HG03432 (cell line): Measurements from ENCODE around the gene SLC30A7.
A peak's percentile ranks its signal among the peaks of the same experiment; 100 is the strongest.
"Not testable (repeated sequence)": the region's sequence is repeated elsewhere in the genome, so short reads cannot be mapped to it uniquely, and the experiment has no call there.

Source experiments
- ATAC-seq: cut with Tn5 transposase; IDR thresholded peaks from one replicate; pipeline ENCODE4 v1.9.1; 2021; ENCODE audit warnings: mild to moderate bottlenecking, moderate library complexity; ENCODE audit not compliant: unreplicated experiment

The SLC30A7 gene

GRCh38 chr1:100933555-100933954 lies 37.7 kb downstream of the SLC30A7 start:
- ATAC-seq, result not testable (repeated sequence)

DNA sequence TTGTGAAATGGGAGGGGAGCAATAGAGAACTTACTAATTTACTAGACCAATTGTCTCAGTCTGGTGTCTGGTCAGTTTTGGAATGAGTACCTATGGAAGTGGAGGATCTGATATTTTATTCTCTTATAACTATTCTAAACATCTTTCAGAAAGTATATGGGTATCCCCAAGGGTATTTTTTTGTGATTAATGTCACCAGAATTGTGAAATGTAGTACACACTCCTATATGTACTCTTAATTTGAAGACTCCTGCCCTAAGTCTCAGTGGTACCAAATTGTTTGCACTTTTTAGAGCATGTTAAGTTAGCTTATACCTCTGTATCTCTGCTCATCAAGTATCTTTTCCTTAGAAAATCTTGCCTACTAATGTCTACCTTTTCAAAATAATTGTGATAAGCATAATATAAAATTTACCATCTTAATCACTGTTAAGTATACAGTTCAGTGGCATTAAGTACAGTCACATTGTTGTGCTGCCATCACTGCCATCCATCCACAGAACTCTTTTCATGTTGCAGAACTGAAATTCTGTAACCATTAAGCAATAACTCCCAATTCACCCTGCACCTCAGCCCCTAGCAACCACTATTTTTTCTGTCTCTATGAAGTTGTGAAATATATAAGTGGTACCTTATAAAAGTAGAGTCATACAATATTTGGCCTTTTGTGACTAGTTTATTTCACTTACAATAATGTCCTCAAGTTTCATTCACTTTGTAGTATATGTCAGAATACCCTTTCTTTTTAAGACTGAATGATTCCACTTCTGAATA lies 40.5 kb downstream of the SLC30A7 start:
- no peak for ATAC-seq

DNA sequence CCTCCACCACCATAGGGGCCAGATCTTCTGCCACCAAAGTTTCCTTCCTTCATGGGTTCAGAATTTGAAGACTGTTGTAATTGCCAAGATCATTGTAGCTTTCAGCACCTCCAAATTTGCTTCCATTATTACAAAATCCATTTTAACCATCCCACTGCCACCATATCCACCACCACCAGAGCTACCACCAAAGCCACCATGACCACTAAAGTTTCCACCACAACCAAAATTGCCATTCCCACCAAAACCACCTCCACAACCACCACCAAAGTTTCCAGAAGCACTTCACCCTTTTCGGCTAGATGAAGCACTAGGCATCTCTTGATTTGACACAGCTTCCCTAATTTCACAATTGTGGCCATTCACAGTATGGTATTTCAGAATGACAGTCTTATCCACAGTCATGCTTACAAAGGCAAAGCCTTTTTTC lies 45.2 kb downstream of the SLC30A7 start:
- no peak for ATAC-seq

DNA sequence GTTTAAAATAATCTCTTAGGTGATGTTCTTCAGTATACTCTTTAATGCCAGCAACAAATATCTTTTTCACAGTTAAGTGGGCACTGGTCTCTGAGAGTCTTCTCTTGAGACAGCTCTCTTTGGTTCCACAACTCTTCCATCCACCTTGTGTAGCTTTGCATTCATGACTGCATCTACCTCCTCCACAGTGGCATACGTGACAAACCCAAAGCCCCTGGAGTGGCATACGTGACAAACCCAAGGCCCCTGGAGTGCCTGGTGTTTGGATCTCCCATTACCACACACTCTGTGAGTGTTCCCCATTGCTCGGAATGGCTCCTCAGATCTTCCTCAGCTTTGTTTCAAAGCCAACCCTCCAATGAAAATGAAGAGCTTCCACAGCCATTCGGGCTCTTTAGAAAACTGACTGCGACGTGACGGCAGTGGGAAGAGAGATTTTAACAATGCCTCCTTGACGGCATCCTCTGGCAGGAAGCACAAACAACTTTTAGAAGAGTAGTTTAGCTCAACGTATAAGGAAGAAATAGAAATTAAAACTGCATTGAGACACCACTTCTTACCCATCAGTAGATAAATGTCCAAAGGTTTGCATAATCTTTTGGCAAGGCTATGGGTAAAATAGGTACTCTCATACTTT lies 45.8 kb downstream of the SLC30A7 start:
- ATAC-seq, result no peak

DNA sequence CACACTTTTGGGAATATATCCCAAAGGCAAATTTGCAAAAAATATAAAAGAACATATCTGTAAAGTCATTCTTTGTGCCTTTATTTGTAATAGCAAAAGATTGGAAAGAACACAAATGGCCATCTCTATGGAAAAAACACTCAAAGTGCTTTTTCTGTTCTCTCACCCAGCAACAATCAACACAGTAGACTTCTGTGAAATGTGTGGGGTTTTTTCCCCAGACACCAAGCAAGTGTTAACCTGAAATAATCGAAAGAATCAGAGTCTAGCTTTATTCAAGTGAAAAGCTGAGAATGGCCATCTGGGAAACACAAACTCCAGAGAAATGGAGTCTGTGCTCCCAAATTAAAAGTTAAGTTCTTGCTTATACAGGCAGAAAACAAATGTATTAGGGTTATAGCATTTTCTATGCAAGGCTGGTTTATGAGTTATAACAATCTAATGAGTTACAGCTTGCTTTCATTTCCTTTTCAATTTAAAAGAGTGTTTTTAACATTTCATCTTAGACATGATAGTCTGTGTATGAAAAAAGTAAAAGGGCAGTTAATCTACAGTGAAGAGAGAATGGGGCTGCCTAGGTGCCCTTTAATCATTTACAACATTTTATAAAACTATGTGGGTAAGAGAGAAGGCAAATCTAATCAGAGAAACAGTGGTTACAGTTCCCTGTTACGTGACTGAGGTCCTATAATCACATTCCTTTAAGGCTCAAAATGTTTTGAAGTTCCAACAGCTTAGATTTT lies 46.6 kb downstream of the SLC30A7 start:
- ATAC-seq, result no peak

DNA sequence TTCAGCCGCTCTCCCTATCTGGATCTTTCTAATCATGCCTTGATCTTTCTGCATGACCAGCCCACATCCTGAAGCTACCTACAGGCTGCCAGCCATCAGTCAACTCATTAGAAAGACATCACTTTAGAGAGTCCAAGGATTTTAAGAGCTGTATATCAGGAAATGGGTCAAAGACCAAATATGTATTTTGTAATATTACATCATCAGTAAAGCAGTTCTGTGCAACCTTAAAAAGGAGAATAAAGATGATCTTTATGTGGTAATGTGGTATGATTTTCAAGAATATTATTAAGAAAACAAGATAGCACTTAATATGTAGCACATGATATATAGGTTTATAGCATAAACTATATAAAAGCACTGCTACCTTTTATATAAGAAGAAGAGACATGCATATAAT lies 47.6 kb downstream of the SLC30A7 start:
- ATAC-seq, result no peak

DNA sequence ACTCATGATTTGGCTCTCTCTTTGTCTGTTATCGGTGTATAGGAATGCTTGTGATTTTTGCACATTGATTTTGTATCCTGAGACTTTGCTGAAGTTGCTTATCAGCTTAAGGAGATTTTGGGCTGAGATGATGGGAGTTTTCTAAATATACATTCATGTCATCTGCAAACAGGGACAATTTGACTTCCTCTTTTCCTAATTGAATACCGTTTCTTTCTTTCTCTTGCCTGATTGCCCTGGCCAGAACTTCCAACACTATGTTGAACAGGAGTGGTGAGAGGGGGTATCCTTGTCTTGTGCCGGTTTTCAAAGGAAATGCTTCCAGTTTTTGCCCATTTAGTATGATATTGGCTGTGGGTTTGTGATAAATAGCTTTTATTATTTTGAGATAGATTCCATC lies 50.2 kb downstream of the SLC30A7 start:
- not testable (repeated sequence) for ATAC-seq

DNA sequence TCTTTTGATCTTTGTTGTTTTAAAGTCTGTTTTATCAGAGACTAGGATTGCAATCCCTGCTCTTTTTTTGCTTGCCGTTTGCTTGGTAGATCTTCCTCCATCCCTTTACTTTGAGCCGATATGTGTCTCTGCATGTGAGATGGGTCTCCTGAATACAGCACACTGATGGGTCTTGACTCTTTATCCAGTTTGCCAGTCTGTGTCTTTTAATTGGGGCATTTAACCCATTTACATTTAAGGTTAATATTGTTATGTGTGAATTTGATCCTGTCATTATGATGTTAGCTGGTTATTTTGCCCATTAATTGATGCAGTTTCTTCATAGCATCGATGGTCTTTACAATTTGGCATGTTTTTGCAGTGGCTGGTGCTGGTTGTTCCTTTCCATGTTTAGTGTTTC lies 51.9 kb downstream of the SLC30A7 start:
- ATAC-seq, result not testable (repeated sequence)

GRCh38 chr1:100948721-100949405 lies 53.0 kb downstream of the SLC30A7 start:
- ATAC-seq, result not testable (repeated sequence)

DNA sequence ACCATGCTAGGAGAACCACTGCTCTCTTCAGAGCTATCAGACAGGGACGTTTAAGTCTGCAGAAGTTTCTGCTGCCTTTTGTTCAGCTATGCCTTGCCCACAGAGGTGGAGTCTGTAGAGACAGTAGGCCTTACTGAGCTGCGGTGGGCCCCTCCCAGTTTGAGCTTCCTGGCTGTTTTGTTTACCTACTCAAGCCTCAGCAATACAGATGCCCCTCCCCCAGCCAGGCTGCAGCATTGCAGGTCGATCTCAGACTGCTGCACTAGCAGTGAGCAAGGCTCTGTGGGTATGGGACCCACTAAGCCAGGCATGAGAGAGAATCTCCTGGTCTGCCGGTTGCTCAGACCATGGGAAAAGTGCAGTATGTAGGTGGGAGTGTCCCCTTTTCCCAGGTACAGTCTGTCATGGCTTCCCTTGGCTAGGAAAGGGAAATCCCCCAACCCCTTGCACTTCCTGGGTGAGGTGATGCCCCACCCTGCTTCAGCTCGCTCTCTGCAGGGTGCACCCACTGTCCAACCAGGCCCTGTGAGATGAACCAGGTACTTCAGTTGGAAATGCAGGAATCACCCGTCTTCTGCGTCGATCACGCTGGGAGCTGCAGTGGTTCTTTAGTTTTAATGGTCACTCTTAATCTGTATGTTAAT lies 53.7 kb downstream of the SLC30A7 start:
- peak; percentile 82 for ATAC-seq

- ATAC-seq, result no peak
Observed at GRCh38 chr1:100950337-100950736, 54.4 kb downstream of the SLC30A7 start.

DNA sequence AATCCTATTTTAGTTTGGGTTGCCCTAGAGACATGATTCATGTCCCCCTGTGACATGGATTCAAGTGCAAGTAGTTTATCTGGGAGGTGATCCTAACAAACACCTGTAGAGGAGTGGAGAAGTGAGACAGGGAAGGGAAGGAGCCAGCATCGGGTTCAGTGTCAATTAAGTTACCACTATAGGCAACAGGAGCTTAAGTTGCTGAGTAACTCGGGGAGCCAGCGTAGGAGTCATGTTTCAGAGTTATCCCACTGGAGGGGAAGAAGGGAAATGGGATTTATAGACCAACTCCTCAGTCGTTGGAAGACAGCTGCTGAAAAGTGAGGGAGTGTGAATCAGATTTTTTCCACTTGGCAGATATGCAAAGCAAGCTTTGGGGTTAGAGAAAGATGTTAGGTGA lies 54.9 kb downstream of the SLC30A7 start:
- no peak for ATAC-seq

GRCh38 chr1:100952104-100952745 lies 56.3 kb downstream of the SLC30A7 start:
- ATAC-seq, result no peak

DNA sequence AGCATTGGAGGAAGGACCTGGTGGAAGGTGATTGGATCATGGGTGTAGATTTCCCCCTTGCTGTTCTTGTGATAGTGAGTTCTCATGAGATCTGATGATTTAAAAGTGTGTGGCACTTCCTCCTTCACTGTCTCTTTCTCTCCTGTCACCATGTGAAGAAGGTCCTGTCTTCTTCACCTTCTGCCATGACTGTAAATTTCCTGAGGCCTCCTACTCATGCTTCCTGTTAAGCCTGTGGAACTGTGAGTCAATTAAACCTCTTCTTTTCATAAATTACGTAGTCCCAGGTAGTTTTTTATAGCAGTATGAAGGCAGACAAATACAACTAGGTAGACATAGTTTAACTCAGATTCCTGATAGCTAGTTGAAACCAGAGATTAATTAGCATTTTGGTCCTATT lies 57.1 kb downstream of the SLC30A7 start:
- not testable (repeated sequence) for ATAC-seq

DNA sequence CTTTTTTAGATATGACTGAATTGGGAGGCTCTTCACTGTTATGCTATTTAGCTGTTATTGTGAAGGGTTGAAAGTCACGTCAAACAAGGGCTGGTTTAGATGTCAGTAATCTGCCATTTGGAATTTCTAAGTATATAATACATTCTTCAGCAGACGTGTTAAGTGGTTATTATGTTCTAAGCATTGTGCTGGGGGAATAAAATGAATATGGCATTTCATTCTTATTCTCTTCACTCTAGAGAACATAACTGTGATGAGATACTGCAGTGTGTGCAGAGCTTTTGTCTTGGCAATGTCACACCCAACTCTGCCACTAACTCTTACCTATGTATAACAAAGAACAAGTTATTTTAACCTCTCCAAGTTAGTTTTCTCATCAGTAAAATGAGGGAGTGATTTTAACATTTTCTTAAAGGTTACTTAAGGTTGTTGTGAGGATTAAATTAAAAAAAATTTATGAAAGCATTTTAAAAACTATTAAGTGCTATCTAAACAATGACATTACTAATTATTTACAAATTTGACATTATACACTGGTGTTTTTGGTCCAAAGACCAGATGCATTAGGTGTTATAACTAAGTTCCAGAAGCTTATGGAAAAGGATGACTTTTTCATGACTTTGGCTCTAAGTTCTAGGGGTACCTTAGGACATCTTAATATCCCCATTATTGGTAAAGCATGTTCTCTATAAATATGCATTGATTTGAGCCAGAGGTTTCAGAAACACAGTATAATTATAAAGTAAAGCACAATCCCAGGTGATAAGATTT lies 58.3 kb downstream of the SLC30A7 start:
- ATAC-seq, result no peak

GRCh38 chr1:100955322-100955721 lies 59.4 kb downstream of the SLC30A7 start:
- no peak for ATAC-seq

- no peak for ATAC-seq
Observed at GRCh38 chr1:100959502-100960060, 63.7 kb downstream of the SLC30A7 start.

GRCh38 chr1:100960098-100960497 lies 64.2 kb downstream of the SLC30A7 start:
- ATAC-seq, result no peak

DNA sequence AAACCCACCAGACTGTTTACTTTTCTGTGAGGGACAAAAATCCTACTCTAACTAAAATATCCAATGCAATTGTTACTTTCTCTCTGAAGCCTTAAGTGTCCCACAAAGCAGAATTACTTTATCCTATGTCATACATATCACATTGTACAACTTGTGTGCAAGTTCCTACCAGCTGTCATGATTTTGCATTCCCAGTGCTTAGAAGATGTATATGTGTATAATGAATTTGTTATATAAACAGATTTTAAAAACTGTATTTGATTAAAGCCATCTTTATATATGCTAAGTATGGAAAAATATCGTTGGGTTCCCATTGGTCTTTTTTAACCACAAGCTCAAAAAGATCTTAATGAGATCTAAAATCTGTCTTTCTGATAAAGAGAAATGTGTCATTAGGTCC lies 72.7 kb downstream of the SLC30A7 start:
- no peak for ATAC-seq
